ENCODE data around the gene POLDIP2. TPM values are rescaled to one million over a fixed set of nuclear protein-coding genes. Genes with fewer than 3 reads are reported as not detected.

POLDIP2 gene, protein sequence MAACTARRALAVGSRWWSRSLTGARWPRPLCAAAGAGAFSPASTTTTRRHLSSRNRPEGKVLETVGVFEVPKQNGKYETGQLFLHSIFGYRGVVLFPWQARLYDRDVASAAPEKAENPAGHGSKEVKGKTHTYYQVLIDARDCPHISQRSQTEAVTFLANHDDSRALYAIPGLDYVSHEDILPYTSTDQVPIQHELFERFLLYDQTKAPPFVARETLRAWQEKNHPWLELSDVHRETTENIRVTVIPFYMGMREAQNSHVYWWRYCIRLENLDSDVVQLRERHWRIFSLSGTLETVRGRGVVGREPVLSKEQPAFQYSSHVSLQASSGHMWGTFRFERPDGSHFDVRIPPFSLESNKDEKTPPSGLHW
- total RNA-seq: 10 to 100 TPM; 74.6 to 76.5 TPM

DNA sequence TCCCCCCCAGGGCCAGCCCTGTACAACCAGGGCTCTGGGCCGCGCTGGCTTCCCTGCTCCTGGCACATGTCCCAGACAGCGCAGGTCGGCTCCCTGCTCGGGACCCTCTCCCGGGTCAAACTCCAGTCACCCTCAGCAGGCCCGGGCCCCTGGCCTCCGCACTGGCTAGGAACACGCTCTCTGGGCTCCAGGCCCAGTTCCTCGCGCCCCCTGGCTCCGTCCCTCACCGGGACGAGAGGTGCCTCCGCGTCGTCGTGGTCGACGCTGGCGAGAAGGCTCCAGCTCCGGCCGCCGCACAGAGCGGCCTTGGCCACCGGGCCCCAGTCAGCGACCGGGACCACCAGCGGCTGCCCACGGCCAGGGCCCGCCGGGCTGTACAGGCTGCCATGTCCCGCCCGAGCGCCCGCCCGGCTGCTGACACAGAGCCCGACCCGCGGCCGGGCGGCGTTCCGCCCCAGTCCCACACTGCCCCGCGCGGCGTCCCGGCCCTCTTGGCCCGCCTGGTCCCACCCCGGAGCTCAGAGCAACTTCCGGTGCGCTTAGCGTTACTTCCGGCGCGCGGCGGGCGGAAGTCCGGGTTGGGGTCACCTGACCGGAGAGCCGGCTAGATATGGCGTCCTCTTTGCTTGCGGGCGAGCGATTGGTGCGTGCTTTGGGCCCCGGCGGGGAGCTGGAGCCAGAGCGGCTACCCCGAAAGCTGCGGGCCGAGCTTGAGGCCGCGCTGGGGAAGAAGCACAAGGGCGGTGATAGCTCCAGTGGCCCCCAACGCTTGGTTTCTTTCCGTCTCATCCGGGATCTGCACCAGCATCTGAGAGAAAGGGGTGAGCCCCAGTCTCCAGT, at the start of gene POLDIP2:
Gene POLDIP2 (minus strand): TSS at position 467 of the 840 bp plus-strand sequence. CDS start 79 bp downstream, at position 388.
- no peaks in the 10 kb centered on the region for H3K27me3 Mint-ChIP-seq (ENCODE audit: low read depth)
- CTCF ChIA-PET: interaction anchor here (1.0 to 2.3 kb wide), 7 partner anchors 11 to 192 kb away, joined by 3 to 6 read pairs (median 4); partner anchors contain the start of genes IFT20 and TNFAIP1
- intact Hi-C loops (cut with micrococcal nuclease): loop anchor here (1.0 to 5.0 kb wide), 7 partner anchors 14 to 242 kb away; partner anchors contain the start of genes IFT20, SARM1, SLC46A1 and SPAG5
- peak within 1 kb of the TSS; percentile 74 for H3K27ac Mint-ChIP-seq
- H3K4me1 Mint-ChIP-seq (ENCODE audit: low read depth): peaks cover 33% of the 10 kb centered on the region
- H3K9me3 Mint-ChIP-seq: no peaks in the 10 kb centered on the region
- DNase-seq: peak; percentile 97
- H3K4me3 Mint-ChIP-seq: peak within 1 kb of the TSS; percentile 94
- peaks cover 14% of the 10 kb centered on the region for H3K36me3 Mint-ChIP-seq (ENCODE audit: low read depth)

DNA sequence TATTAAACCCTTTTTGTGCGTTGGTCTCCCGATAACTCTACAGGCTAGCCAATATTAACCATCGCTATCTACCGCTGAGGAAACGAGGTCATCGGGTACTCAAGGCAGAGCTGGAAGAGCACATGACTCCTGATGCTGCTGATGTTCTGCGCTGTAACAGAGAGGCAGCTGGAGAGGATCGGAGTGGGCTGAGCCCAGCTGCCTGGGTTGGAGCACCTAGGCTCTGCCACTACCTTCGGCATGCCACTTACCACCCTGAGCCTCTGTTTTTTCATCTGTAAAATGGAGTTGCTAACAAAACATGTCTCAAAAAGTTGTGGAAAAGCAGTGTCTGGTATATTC, 49.1 kb upstream of the POLDIP2 start:
- intact Hi-C loops (cut with micrococcal nuclease): loop anchor here (1.0 to 5.0 kb wide), 2 partner anchors 49 to 71 kb away; partner anchors contain the start of genes IFT20, POLDIP2 and TNFAIP1
- Mint-ChIP-seq H3K4me1 (ENCODE audit: low read depth) (peaks cover 6% of the 10 kb centered on the region), H3K9me3 (no peaks in the 10 kb centered on the region), H3K4me3 (peak overlapping the region; percentile 72), H3K27me3 (ENCODE audit: low read depth) (peaks cover 2% of the 10 kb centered on the region), H3K36me3 (ENCODE audit: low read depth) (no peaks in the 10 kb centered on the region), H3K27ac (no peak overlapping the region)
- DNase-seq: no peak
- CTCF ChIA-PET: interaction anchor here (0.6 to 5.6 kb wide), 3 partner anchors 11 to 326 kb away, joined by 3 to 40 read pairs (median 3); no protein-coding TSS in a partner anchor

DNA sequence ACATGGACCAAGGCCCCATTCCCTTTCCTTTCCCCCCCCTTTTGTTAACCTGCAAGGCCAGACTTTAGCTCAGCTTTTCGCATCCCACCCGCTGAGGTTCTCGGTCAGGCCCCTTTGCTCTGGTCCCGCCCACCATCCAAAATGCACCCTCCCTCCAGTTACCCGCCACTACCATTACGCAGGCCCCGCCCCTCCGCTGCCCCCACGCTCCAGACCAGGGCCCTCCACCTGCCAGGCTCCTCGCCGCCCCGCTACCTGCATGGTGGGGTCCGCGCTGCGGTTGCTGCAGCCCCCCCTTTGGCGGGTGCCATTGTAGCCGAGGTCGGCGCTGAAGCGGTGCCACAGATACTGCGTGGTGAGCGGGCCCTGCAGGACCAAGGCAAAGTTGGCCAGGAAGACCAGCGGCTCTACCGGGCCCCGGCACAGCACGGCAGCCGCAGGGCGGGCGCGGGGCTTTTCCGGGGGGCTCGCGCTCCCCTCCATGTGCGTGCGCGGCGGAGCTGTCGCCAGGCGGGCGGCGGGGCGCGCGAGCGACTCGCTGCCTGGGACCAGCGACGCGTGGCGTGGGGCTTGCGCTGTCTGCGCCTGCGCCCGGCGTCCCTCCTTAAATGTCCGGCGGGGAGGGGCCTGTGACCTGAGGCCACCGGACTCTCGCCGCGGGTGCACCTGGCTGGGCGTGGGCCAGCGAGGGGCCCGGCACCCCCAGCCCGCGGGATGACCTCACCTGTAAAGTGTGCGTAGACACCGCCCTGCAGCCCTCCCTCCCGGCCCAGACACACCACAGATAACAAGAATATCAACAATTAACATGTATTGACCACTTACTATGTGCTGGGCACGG, 48.5 kb upstream of the POLDIP2 start, which contains the start of gene SLC46A1:
Gene SLC46A1 (minus strand): TSS at position 581 of the 841 bp plus-strand sequence. CDS start 98 bp downstream, at position 483.
- Mint-ChIP-seq H3K36me3 (ENCODE audit: low read depth) (no peaks in the 10 kb centered on the region), H3K27me3 (ENCODE audit: low read depth) (peaks cover 2% of the 10 kb centered on the region), H3K27ac (no peak within 1 kb of the TSS), H3K4me1 (ENCODE audit: low read depth) (peaks cover 6% of the 10 kb centered on the region), H3K4me3 (peak within 1 kb of the TSS; percentile 74), H3K9me3 (no peaks in the 10 kb centered on the region)
- intact Hi-C loops (cut with micrococcal nuclease): loop anchor here (1.0 to 5.0 kb wide), 2 partner anchors 49 to 71 kb away; partner anchors contain the start of genes IFT20, POLDIP2 and TNFAIP1
- peak; percentile 51 for DNase-seq
- CTCF ChIA-PET: interaction anchor here (0.6 to 5.6 kb wide), 6 partner anchors 11 to 325 kb away, joined by 3 to 40 read pairs (median 4); no protein-coding TSS in a partner anchor

DNA sequence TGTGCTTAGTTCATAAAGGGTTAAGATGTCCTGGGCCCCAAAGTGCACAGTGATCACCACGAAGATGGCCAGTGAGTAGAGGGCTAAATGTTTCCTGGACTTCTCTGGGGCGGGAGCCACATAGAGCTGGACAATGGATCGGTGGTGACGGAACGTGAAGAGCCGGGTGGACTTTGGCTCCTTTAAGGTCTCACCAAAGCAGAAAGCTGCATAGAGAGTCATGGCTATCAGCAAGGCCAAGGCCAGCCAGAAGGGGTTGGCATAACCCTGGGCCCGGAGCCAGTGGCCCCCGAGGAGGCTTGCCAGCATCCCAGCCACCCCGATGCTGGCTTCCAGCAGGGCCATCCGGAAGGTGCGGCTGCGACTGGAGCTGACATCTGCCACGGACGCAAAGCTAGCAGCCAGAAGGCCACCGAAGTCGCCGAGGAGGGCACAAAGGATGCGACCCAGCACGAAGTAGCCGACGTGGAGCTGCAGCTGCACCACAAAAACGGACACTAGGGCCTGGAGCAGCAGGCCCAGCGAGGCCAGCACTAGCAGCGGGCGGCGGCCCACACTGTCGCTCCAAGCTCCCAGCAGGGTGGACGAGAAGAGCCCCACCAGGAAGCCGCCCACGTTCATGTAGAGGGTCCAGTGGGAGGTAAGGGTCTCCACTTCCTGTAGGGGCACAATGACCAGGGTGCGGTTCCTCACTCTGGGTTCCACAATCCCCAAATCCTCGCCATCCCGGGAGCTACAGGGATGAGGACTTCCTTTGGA, 47.7 kb upstream of the POLDIP2 start:
- peak overlapping the region; percentile 74 for H3K4me3 Mint-ChIP-seq
- H3K27ac Mint-ChIP-seq: no peak overlapping the region
- no peaks in the 10 kb centered on the region for H3K36me3 Mint-ChIP-seq (ENCODE audit: low read depth)
- CTCF ChIA-PET: interaction anchor here (0.7 to 5.6 kb wide), 6 partner anchors 12 to 89 kb away, joined by 3 to 40 read pairs (median 4); no protein-coding TSS in a partner anchor
- intact Hi-C loops (cut with micrococcal nuclease): loop anchor here (5.0 kb wide), 1 partner anchor 48 kb away; the partner anchor contains the start of gene POLDIP2
- peaks cover 2% of the 10 kb centered on the region for H3K27me3 Mint-ChIP-seq (ENCODE audit: low read depth)
- no peak for DNase-seq
- H3K9me3 Mint-ChIP-seq: no peaks in the 10 kb centered on the region
- peaks cover 6% of the 10 kb centered on the region for H3K4me1 Mint-ChIP-seq (ENCODE audit: low read depth)

DNA sequence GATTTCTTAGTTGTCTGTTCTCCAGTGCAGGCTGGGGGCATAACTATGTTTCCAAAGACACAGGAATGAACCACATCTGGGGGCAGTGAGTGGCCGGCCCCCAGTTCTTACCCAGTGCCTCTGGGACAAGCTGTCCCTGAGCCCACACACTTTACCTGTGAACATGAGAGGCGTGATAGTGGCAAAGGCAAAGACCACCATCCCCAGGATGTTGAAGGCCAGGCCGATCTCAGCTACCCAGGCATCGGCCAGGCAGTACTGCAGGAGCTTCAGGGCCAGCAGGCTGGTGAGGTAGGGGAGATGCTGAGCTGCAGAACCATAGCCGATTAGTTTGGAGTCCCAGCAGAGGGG, 47.1 kb upstream of the POLDIP2 start:
- DNase-seq: no peak
- CTCF ChIA-PET: interaction anchor here (0.8 to 5.6 kb wide), 2 partner anchors 13 to 90 kb away, joined by 3 to 40 read pairs; no protein-coding TSS in a partner anchor
- peaks cover 2% of the 10 kb centered on the region for H3K27me3 Mint-ChIP-seq (ENCODE audit: low read depth)
- H3K9me3 Mint-ChIP-seq: no peaks in the 10 kb centered on the region
- peaks cover 6% of the 10 kb centered on the region for H3K4me1 Mint-ChIP-seq (ENCODE audit: low read depth)
- H3K27ac Mint-ChIP-seq: no peak overlapping the region
- peak overlapping the region; percentile 33 for H3K4me3 Mint-ChIP-seq
- intact Hi-C loops (cut with micrococcal nuclease): no loop called here
- no peaks in the 10 kb centered on the region for H3K36me3 Mint-ChIP-seq (ENCODE audit: low read depth)

DNA sequence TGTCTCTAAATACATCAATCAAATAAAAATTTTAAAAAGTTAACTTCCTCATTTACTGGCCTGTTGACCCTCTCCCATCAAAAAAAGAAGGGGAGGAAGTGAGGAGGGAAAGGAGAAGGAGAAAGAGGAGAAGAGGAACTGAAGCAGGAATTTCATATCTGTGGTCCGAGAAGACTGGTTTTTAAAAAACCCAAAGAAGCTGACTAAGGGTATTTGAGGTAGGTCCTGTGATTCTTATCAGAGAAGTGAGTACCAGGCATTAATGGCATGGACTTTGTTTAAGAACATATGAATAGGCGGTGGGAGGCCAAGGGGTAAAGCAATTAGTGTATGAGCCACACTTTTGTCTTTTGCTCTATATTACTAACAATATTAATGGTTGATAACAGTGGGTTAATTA, 46.7 kb upstream of the POLDIP2 start:
- H3K36me3 Mint-ChIP-seq (ENCODE audit: low read depth): no peaks in the 10 kb centered on the region
- H3K4me1 Mint-ChIP-seq (ENCODE audit: low read depth): peaks cover 6% of the 10 kb centered on the region
- peaks cover 2% of the 10 kb centered on the region for H3K27me3 Mint-ChIP-seq (ENCODE audit: low read depth)
- peak overlapping the region; percentile 33 for H3K4me3 Mint-ChIP-seq
- CTCF ChIA-PET: interaction anchor here (0.6 to 5.6 kb wide), 3 partner anchors 13 to 136 kb away, joined by 3 to 40 read pairs (median 3); no protein-coding TSS in a partner anchor
- H3K27ac Mint-ChIP-seq: no peak overlapping the region
- no peaks in the 10 kb centered on the region for H3K9me3 Mint-ChIP-seq
- intact Hi-C loops (cut with micrococcal nuclease): no loop called here
- DNase-seq: no peak

DNA sequence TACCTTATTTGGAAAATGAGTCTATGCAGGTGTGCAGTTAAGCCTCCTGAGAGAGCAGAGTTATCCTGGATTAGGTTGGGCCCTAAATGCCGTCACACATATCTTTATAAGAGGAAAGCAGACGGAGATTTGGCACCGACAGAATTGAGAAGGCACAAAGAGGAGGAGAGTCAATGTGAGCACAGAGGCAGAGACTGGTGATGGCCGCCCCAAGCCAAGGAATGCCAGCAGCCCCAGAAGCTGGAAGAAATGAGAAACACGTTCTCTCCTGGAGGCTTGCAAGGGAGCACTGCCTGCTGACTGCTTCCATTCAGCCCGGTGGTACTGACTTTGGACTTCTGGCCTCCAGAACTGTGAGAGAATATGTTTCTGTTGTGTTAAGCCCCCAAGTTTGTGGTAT, 45.5 kb upstream of the POLDIP2 start:
- CTCF ChIA-PET: no interaction called here
- no peaks in the 10 kb centered on the region for H3K9me3 Mint-ChIP-seq
- H3K36me3 Mint-ChIP-seq (ENCODE audit: low read depth): no peaks in the 10 kb centered on the region
- peaks cover 6% of the 10 kb centered on the region for H3K4me1 Mint-ChIP-seq (ENCODE audit: low read depth)
- H3K27ac Mint-ChIP-seq: no peak overlapping the region
- DNase-seq: no peak
- peaks cover 2% of the 10 kb centered on the region for H3K27me3 Mint-ChIP-seq (ENCODE audit: low read depth)
- intact Hi-C loops (cut with micrococcal nuclease): no loop called here
- H3K4me3 Mint-ChIP-seq: no peak overlapping the region

DNA sequence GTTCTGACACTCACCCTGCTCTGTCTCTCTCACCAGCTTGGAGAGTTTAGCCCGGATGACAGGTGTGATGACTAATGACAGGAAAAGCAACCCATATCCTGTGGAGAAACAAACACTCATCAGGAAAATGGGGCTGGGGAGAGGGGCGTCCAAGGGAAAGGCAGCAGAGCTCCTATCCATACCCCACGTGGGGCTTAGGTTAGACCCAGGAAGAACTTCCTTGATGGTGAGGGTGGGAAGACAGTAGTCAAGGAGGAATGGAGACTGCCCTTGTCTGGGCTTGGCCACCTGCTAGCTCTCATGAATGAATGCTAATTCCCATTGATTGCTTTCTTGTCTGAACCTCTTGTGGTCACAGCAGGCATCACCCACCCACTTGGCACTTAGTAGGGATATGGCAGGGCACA, 44.9 kb upstream of the POLDIP2 start:
- Mint-ChIP-seq H3K4me1 (ENCODE audit: low read depth) (peaks cover 6% of the 10 kb centered on the region), H3K9me3 (no peaks in the 10 kb centered on the region), H3K36me3 (ENCODE audit: low read depth) (no peaks in the 10 kb centered on the region), H3K27me3 (ENCODE audit: low read depth) (peaks cover 2% of the 10 kb centered on the region), H3K27ac (peak overlapping the region; percentile 4), H3K4me3 (no peak overlapping the region)
- intact Hi-C loops (cut with micrococcal nuclease): no loop called here
- no peak for DNase-seq
- CTCF ChIA-PET: interaction anchor here (1.7 to 2.1 kb wide), 2 partner anchors 14 to 15 kb away, joined by 5 to 14 read pairs; no protein-coding TSS in a partner anchor

DNA sequence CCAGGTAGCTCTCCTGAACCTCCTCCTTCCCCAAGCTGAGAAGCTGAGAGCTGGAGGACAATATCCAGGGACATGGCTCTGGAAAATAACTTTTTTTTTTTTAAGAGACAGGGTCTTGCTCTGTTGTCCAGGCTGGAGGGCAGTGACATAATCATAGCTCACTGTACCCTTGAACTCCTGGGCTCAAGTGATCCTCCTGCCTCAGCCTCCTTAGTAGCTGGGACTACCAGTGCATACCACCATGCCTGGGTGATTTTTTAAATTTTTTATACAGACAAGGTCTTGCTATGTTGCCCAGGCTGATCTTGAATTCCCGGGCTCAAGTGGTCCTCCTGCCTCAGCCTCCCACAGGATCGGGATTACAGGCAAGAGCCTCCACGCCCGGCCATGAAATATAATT, 42.5 kb upstream of the POLDIP2 start:
- intact Hi-C loops (cut with micrococcal nuclease): no loop called here
- CTCF ChIA-PET: interaction anchor here (0.6 to 1.5 kb wide), 2 partner anchors 16 to 135 kb away, joined by 5 to 6 read pairs; no protein-coding TSS in a partner anchor
- Mint-ChIP-seq H3K27me3 (ENCODE audit: low read depth) (no peaks in the 10 kb centered on the region), H3K36me3 (ENCODE audit: low read depth) (no peaks in the 10 kb centered on the region), H3K9me3 (no peaks in the 10 kb centered on the region), H3K4me3 (no peak overlapping the region), H3K4me1 (ENCODE audit: low read depth) (peaks cover 4% of the 10 kb centered on the region), H3K27ac (no peak overlapping the region)
- no peak for DNase-seq

DNA sequence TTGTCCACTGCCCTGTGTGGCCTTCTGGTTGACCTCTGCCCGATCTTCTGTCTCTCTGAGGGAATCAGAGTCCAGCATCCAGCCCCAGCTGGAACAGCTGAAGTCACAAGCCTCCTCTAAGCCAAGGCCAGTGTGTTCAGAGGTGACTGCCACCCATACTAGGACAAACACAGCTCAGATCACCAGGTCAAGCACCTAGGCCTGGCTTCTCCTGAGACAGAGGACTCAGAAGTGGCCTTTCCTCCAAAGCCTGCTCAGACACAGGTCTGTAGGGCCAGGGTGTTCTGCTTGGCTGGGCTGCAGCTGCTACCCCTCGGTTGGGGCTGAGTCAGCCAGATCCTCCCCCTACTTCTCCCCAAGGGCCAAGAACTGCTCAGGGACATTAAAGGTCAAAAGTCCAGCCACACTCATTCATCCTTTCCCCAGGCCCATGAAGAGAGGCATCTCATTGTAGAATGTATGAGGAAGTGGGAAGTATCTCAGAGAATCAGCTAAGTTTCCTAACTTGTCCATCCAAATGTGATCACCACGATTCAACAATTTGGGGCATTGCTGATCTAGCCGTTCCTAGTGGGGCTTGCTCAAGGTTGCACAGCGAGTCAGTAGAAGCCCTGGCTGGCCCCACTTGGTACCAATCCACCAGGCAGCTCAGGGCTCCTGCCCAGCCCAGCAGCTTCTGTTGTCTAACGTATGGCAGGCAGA, 41.1 kb upstream of the POLDIP2 start:
- CTCF ChIA-PET: interaction anchor here (1.5 kb wide), 1 partner anchor 18 kb away, joined by 6 read pairs; no protein-coding TSS in a partner anchor
- Mint-ChIP-seq H3K9me3 (no peaks in the 10 kb centered on the region), H3K27me3 (ENCODE audit: low read depth) (no peaks in the 10 kb centered on the region), H3K4me1 (ENCODE audit: low read depth) (peaks cover 4% of the 10 kb centered on the region), H3K27ac (no peak overlapping the region), H3K36me3 (ENCODE audit: low read depth) (no peaks in the 10 kb centered on the region), H3K4me3 (no peak overlapping the region)
- DNase-seq: no peak
- intact Hi-C loops (cut with micrococcal nuclease): no loop called here
